HFFc6 (cell line): ENCODE measurements around the gene TSC2. TPM values are rescaled to one million over a fixed set of nuclear protein-coding genes. Genes with fewer than 3 reads are reported as not detected.
"Not testable (repeated sequence)": the region's sequence is repeated elsewhere in the genome, so short reads cannot be mapped to it uniquely, and the experiment has no call there.

ENCODE experiments used
- DNase-seq: peaks from one replicate; pipeline ENCODE4 v3.0.0-alpha.2; 2018
- H3K27ac Mint-ChIP-seq: 2 replicates; pipeline ENCODE4 v1.8.0; 2020; ENCODE audit warnings: mild to moderate bottlenecking, mixed read lengths
- H3K27me3 Mint-ChIP-seq: 2 replicates; pipeline ENCODE4 v1.8.0; 2021; ENCODE audit warnings: mild to moderate bottlenecking, moderate library complexity, mixed read lengths; ENCODE audit not compliant: insufficient read depth
- H3K36me3 Mint-ChIP-seq: 2 replicates; pipeline ENCODE4 v1.8.0; 2021; ENCODE audit warnings: low read depth, mixed read lengths
- H3K4me1 Mint-ChIP-seq: 2 replicates; pipeline ENCODE4 v1.8.0; 2020; ENCODE audit warnings: low read depth, mixed read lengths
- H3K4me3 Mint-ChIP-seq: 2 replicates; pipeline ENCODE4 v1.8.0; 2020; ENCODE audit warnings: mild to moderate bottlenecking, moderate library complexity, mixed read lengths
- H3K9me3 Mint-ChIP-seq: 2 replicates; pipeline ENCODE4 v1.8.0; 2020; ENCODE audit warnings: mild to moderate bottlenecking, mixed read lengths
- total RNA-seq, 6 experiments: library from RNA; stranded (reverse); fragmentation: NEBNext Ultra II Directional; extraction: Animal tissue kit (Norgen Biotek cat#: 25700); gene quantifications; 2 replicates in 1 of 6; 3 replicates in 5 of 6; pipeline ENCODE4 v1.2.3, GENCODE V29; 2021
- TF ChIP-seq, protein P1 (sequence below): fragments of 200-600 bp; sonication (generic); IDR thresholded peaks from 2 replicates; pipeline ENCODE4 v1.5.0; 2021; ENCODE audit warnings: antibody characterized with exemption, mild to moderate bottlenecking

The TSC2 gene
- total RNA-seq, 6 experiments from 2014 or later: 72.0 to 88.3 (median 83.2) TPM

- H3K4me3 Mint-ChIP-seq, H3K27ac Mint-ChIP-seq, H3K36me3 Mint-ChIP-seq, DNase-seq, H3K9me3 Mint-ChIP-seq, H3K27me3 Mint-ChIP-seq: not testable (repeated sequence)
- H3K4me1 Mint-ChIP-seq: peaks cover 11% of the 10 kb centered on the region
Measured at GRCh38 chr16:2109872-2110271, 62.1 kb downstream of the TSC2 start.

DNA sequence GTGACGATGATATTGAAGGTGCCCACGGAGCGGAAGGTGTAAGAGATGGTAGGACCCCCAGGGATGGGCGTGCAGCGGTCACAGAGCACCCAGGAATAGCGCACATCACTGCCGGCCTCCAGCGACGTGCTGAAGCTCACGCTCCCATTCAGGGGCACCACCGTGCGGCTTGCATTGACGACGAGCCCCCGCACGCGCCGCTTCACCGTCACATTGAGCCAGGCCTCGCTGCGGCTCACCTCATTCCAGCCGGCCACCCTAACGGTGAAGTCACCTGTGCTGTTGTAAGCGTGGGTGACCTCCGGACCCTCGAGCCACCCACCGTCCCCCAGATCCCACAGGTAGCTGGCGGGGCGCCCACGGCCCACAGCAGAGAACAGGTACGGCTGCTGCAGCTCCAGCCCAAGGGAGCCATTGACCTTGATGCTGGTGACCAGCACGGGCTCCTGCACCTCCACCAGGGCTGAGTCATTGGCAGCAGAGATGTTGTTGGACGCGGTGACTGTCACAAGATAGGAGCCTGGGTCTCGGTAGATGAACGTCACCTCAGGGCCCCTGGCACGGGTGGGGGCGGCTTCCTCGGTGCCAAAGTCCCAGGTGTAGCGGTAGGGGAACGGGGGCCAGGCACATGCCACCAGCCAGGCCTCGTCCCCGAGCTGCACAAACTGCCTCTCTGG is 62.7 kb downstream of the TSC2 start:
- not testable (repeated sequence) for H3K36me3 Mint-ChIP-seq, H3K9me3 Mint-ChIP-seq, DNase-seq, H3K4me3 Mint-ChIP-seq, H3K27me3 Mint-ChIP-seq, H3K27ac Mint-ChIP-seq
- peaks cover 11% of the 10 kb centered on the region for H3K4me1 Mint-ChIP-seq

GRCh38 chr16:2111009-2111353 is 63.2 kb downstream of the TSC2 start:
- not testable (repeated sequence) for H3K4me3 Mint-ChIP-seq, DNase-seq, H3K36me3 Mint-ChIP-seq, H3K27ac Mint-ChIP-seq, H3K27me3 Mint-ChIP-seq, H3K9me3 Mint-ChIP-seq
- H3K4me1 Mint-ChIP-seq: peaks cover 11% of the 10 kb centered on the region

- not testable (repeated sequence) for H3K36me3 Mint-ChIP-seq, H3K9me3 Mint-ChIP-seq, H3K4me3 Mint-ChIP-seq, H3K27ac Mint-ChIP-seq, H3K27me3 Mint-ChIP-seq, DNase-seq
- peaks cover 11% of the 10 kb centered on the region for H3K4me1 Mint-ChIP-seq
Measured at GRCh38 chr16:2111412-2112335, 63.9 kb downstream of the TSC2 start.

DNA sequence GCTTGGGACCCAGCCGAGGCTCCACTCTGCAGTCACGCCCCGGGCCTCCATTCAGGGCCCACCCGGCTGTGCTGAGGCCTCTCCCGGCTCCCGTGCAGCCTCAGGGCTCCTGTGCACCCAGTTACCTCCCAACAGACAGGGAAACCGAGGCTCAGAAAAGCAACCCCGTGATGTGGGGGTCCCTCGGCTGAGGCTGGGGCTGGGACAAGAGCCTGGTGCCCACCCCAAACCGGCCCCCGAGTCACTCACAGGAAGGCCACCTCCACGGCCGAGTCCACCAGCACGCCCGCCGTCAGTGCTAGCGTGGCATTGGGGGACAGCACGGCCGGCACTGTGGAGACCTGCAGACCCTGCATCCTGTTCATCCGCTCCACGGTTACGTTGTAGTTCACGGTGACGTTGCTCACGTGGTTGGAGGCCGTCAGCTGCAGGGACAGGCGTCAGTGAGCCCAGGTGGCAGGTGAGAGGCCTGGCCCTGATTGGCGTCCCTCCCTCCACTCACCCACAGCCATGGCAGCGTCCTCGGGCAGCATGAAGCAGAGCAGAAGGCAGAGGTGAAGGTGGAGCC is 64.8 kb downstream of the TSC2 start:
- H3K36me3 Mint-ChIP-seq, DNase-seq, H3K4me3 Mint-ChIP-seq, H3K9me3 Mint-ChIP-seq, H3K27ac Mint-ChIP-seq, H3K4me1 Mint-ChIP-seq, H3K27me3 Mint-ChIP-seq: not testable (repeated sequence)

DNA sequence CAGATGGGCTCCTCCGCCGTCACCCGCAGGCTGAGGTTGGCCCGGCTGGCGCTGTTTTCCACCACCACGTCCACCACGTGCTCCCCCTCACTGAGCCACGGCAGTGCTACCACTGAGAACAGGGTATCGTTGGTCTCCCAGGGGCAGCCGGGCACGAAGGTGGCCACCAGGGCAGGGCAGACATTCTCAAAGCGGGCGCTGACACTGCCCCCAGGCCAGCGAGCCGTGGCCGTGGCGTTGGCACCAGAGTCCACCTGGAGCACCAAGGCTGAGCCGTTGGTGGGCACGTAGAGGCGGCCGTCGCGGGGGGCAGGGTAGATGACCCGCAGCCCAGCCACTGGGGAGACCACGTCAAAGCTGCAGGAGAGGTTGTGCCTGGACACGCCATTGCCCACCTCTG is 66.4 kb downstream of the TSC2 start:
- not testable (repeated sequence) for H3K27ac Mint-ChIP-seq, H3K4me3 Mint-ChIP-seq, H3K4me1 Mint-ChIP-seq, H3K9me3 Mint-ChIP-seq, H3K36me3 Mint-ChIP-seq, DNase-seq, H3K27me3 Mint-ChIP-seq

- H3K36me3 Mint-ChIP-seq, DNase-seq, H3K27me3 Mint-ChIP-seq, H3K4me3 Mint-ChIP-seq, H3K27ac Mint-ChIP-seq, H3K9me3 Mint-ChIP-seq, H3K4me1 Mint-ChIP-seq: not testable (repeated sequence)
Measured at GRCh38 chr16:2114885-2115590, 67.3 kb downstream of the TSC2 start.

- H3K27ac Mint-ChIP-seq: no peak overlapping the region
- H3K4me1 Mint-ChIP-seq: peaks cover 4% of the 10 kb centered on the region; the same call in 1 of the 2 replicates
- H3K27me3 Mint-ChIP-seq: no peaks in the 10 kb centered on the region
- no peaks in the 10 kb centered on the region for H3K9me3 Mint-ChIP-seq
- H3K36me3 Mint-ChIP-seq: no peaks in the 10 kb centered on the region
- no peak for DNase-seq
- H3K4me3 Mint-ChIP-seq: no peak overlapping the region
- TF ChIP-seq, protein P1, sequence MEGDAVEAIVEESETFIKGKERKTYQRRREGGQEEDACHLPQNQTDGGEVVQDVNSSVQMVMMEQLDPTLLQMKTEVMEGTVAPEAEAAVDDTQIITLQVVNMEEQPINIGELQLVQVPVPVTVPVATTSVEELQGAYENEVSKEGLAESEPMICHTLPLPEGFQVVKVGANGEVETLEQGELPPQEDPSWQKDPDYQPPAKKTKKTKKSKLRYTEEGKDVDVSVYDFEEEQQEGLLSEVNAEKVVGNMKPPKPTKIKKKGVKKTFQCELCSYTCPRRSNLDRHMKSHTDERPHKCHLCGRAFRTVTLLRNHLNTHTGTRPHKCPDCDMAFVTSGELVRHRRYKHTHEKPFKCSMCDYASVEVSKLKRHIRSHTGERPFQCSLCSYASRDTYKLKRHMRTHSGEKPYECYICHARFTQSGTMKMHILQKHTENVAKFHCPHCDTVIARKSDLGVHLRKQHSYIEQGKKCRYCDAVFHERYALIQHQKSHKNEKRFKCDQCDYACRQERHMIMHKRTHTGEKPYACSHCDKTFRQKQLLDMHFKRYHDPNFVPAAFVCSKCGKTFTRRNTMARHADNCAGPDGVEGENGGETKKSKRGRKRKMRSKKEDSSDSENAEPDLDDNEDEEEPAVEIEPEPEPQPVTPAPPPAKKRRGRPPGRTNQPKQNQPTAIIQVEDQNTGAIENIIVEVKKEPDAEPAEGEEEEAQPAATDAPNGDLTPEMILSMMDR: no peak
Measured at GRCh38 chr16:2115591-2115973, 67.8 kb downstream of the TSC2 start.

GRCh38 chr16:2116428-2116827 is 68.6 kb downstream of the TSC2 start:
- H3K9me3 Mint-ChIP-seq, H3K36me3 Mint-ChIP-seq, H3K4me3 Mint-ChIP-seq, DNase-seq, H3K27ac Mint-ChIP-seq, H3K27me3 Mint-ChIP-seq: not testable (repeated sequence)
- peaks cover 13% of the 10 kb centered on the region for H3K4me1 Mint-ChIP-seq

- not testable (repeated sequence) for H3K27me3 Mint-ChIP-seq, H3K36me3 Mint-ChIP-seq, H3K27ac Mint-ChIP-seq, H3K9me3 Mint-ChIP-seq, H3K4me3 Mint-ChIP-seq, DNase-seq
- H3K4me1 Mint-ChIP-seq: peaks cover 16% of the 10 kb centered on the region
Measured at GRCh38 chr16:2117341-2117740, 69.6 kb downstream of the TSC2 start.

GRCh38 chr16:2117960-2118722 is 70.4 kb downstream of the TSC2 start:
- peaks cover 16% of the 10 kb centered on the region for H3K4me1 Mint-ChIP-seq
- not testable (repeated sequence) for H3K36me3 Mint-ChIP-seq, H3K4me3 Mint-ChIP-seq, H3K9me3 Mint-ChIP-seq, DNase-seq, H3K27ac Mint-ChIP-seq, H3K27me3 Mint-ChIP-seq
